ENCODE results near the gene LCE3A.

LCE3A gene

GRCh38 chr1:152623203-152623844 is 421 bp upstream of the LCE3A start:
- TF ChIP-seq CTCF (IDR thresholded peaks at IDR 0.05; ENCODE audit: insufficient read depth, low read depth, low read length, missing control alignments), result peak; percentile 23
- no peak for DNase-seq (ENCODE audit: low read depth)
- no peak overlapping the region for H3K4me3 ChIP-seq (ENCODE audit: low read length)

GRCh38 chr1:152621993-152622392 is 910 bp downstream of the LCE3A start:
- H3K4me3 ChIP-seq (ENCODE audit: low read length), result no peak overlapping the region
- no peak for TF ChIP-seq CTCF (IDR thresholded peaks at IDR 0.05; ENCODE audit: insufficient read depth, low read depth, low read length, missing control alignments)
- DNase-seq (ENCODE audit: low read depth), result no peak

DNA sequence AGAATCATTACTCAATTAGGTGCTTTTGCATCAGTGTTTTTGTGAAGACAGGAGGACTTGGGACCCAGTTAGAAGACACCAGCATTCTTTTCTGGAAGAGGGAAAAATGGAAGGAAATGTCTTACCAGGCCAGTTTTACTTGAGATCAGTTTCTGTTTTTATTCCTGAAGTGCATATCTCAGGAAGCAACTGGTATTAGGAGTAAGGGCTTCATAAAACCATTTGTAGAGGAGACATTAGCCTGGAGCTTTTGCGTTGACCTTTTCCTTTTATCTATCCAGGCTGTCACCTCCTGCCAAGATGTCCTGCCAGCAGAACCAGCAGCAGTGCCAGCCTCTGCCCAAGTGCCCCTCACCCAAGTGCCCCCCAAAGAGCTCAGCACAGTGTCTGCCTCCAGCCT is 9.4 kb downstream of the LCE3A start, which contains the start of gene LCE3B:
LCE3B (plus strand) TSS at position 301 of the 400 bp plus-strand sequence; CDS start at position 301, 0 bp downstream.
- TF ChIP-seq CTCF (IDR thresholded peaks at IDR 0.05; ENCODE audit: insufficient read depth, low read depth, low read length, missing control alignments), result no peak

DNA sequence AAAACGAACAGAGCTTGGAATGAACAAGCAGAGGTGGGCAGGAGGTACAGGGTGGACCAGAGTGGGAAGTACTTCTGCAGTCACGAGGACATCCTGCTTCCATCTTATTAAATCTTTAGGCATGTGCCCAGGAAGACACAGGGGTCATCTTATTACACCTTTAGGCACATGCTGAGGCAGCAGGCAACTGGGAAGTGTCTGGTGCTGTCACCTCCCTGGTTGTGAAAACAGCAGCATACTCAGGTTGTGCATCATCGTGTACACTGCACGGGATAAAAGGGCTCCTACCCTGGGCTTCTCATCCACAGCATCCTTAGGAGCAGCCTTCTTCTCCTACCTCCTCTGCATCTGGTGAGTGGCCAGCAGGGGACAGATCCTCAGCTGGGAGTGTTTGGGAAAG is 23.0 kb downstream of the LCE3A start, which contains the start of gene LCE3C:
LCE3C (plus strand) TSS at position 301 of the 400 bp plus-strand sequence. CDS start 498 bp downstream, outside the sequence.
- no peak for DNase-seq (ENCODE audit: low read depth)
- H3K4me3 ChIP-seq (ENCODE audit: low read length), result no peak within 1 kb of the TSS
- no peak for TF ChIP-seq CTCF (IDR thresholded peaks at IDR 0.05; ENCODE audit: insufficient read depth, low read depth, low read length, missing control alignments)

More for the DNA sequence above, 9.4 kb downstream of the LCE3A start, which contains the start of gene LCE3B:
- H3K4me3 ChIP-seq (ENCODE audit: low read length), result no peak within 1 kb of the TSS
- DNase-seq (ENCODE audit: low read depth), result no peak

GRCh38 chr1:152596986-152597385 is 25.9 kb downstream of the LCE3A start:
- no peak for DNase-seq (ENCODE audit: low read depth)
- no peak overlapping the region for H3K4me3 ChIP-seq (ENCODE audit: low read length)
- TF ChIP-seq CTCF (IDR thresholded peaks at IDR 0.05; ENCODE audit: insufficient read depth, low read depth, low read length, missing control alignments), result no peak

DNA sequence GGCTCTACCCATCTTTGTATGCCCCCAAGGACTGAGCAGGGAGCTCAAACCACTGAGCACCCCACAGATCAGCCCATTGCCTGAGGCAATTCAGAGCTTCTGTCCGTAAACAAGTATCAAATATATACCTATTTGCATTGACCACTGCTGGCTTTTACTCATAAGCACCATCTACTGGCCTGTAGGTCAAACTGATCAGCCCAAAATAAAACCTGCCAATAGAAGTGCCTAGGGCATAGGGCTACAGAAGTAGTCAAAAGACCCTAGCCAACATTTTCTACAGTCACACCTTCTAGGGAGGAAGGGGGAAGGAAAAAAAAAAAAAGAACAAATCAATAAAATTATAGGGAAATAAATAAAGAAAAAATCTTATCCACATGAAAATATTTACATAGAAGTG is 37.3 kb downstream of the LCE3A start:
- H3K4me3 ChIP-seq (ENCODE audit: low read length), result no peak overlapping the region
- DNase-seq (ENCODE audit: low read depth), result no peak
- peak; percentile 27 for TF ChIP-seq CTCF (IDR thresholded peaks at IDR 0.05; ENCODE audit: insufficient read depth, low read depth, low read length, missing control alignments)

GRCh38 chr1:152582647-152583046 is 40.3 kb downstream of the LCE3A start:
- H3K4me3 ChIP-seq (ENCODE audit: low read length), result no peak overlapping the region
- no peak for TF ChIP-seq CTCF (IDR thresholded peaks at IDR 0.05; ENCODE audit: insufficient read depth, low read depth, low read length, missing control alignments)
- DNase-seq (ENCODE audit: low read depth), result peak; percentile 88
